Limb (tissue), 2 donors: Measurements from ENCODE around the gene MRPL22.
"Not testable (repeated sequence)": the region's sequence is repeated elsewhere in the genome, so short reads cannot be mapped to it uniquely, and the experiment has no call there.

Source experiments
- DNase-seq, 2 donors: peaks; one replicate each; pipeline ENCODE4 v3.0.0-alpha.2; 2016; ENCODE audit errors: extremely low spot score in 2 of 2

The MRPL22 gene

GRCh38 chr5:154940772-154941620, at the start of gene MRPL22:
TSS of gene MRPL22 (plus strand) at chr5:154941073. CDS start at chr5:154941111, 38 bp downstream.
- DNase-seq: peak; percentile 93 to 94

GRCh38 chr5:154892369-154892771, 48.5 kb upstream of the MRPL22 start:
- DNase-seq: no peak

GRCh38 chr5:154893381-154893780, 47.5 kb upstream of the MRPL22 start:
- DNase-seq: no peak

GRCh38 chr5:154895606-154896561, 45.0 kb upstream of the MRPL22 start:
- DNase-seq: no peak

- DNase-seq: no peak
These were observed 44.2 kb upstream of the MRPL22 start for GRCh38 chr5:154896562-154897165.

- DNase-seq: no peak
These were observed 42.7 kb upstream of the MRPL22 start for GRCh38 chr5:154898210-154898609.

GRCh38 chr5:154899151-154899816, 41.6 kb upstream of the MRPL22 start:
- DNase-seq: peak in 1 of 2 donors; percentile 18

- DNase-seq: no peak
These were observed 40.8 kb upstream of the MRPL22 start for GRCh38 chr5:154900066-154900465.

GRCh38 chr5:154901276-154901675, 39.6 kb upstream of the MRPL22 start:
- DNase-seq: no peak

- DNase-seq: no peak
These were observed 39.0 kb upstream of the MRPL22 start for GRCh38 chr5:154901913-154902312.

GRCh38 chr5:154905601-154906000, 35.3 kb upstream of the MRPL22 start:
- DNase-seq: not testable (repeated sequence)

GRCh38 chr5:154916874-154917273, 24.0 kb upstream of the MRPL22 start:
- DNase-seq: no peak

- DNase-seq: no peak
These were observed 23.1 kb upstream of the MRPL22 start for GRCh38 chr5:154917757-154918156.

GRCh38 chr5:154923441-154924430, 17.1 kb upstream of the MRPL22 start:
- no peak for DNase-seq

- DNase-seq: no peak
These were observed 7.3 kb upstream of the MRPL22 start for GRCh38 chr5:154933537-154933936.

- no peak for DNase-seq
These were observed 6.0 kb upstream of the MRPL22 start for GRCh38 chr5:154934881-154935280.

- no peak for DNase-seq
These were observed 3.6 kb upstream of the MRPL22 start for GRCh38 chr5:154937186-154937717.

GRCh38 chr5:154937718-154938466, 3.0 kb upstream of the MRPL22 start, which contains the start of gene GEMIN5:
TSS of gene GEMIN5 (minus strand) at chr5:154938211. CDS start at chr5:154938133, 78 bp downstream.
- DNase-seq: peak; percentile 84 to 91

- not testable (repeated sequence) for DNase-seq
These were observed 1.5 kb upstream of the MRPL22 start for GRCh38 chr5:154939387-154939786.
